Measurements from ENCODE around the gene TPM4. TPM values are rescaled to one million over a fixed set of nuclear protein-coding genes. Genes with fewer than 3 reads are reported as not detected.

Gene TPM4
- total and polyA plus RNA-seq, 2 of the 13 experiments (the other 11 are each of a cell fraction or from before 2014, with no cell fraction given), result 180 to 188 TPM

DNA sequence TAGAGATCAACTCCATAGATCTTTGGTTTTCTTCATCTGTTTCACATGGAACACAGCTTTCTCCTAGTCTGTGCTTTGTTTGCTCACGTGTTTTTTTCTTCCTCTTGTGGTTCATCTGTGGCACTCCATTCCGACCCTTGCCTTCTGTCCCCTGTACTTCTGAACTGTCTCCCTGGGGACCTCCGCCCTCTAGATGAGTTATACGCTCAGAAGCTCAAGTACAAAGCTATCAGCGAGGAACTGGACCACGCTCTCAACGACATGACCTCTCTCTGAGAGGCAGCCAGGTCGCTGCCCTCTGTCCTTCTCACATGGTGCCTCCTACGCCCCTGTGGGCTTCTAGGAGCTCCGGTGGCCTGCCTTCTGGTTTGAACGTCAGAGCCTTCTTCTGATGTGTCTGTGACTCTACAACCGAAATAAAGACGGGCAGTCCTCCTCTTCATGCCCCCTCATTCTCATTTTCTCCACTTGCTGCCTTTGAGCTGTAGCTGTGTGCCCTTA is 18.8 kb downstream of the TPM4 start (continued):
- no peak for TF ChIP-seq EED (CRISPR knock-in tag; IDR thresholded peaks at IDR 0.05)
- TF ChIP-seq RARA (CRISPR knock-in tag; IDR thresholded peaks at IDR 0.05), result peak; percentile 41
- no peak for TF ChIP-seq SIX1 (CRISPR knock-in tag; IDR thresholded peaks at IDR 0.05; ENCODE audit: borderline replicate concordance)
- TF ChIP-seq SOX6 (IDR thresholded peaks at IDR 0.05), result no peak
- TF ChIP-seq SOX6 (CRISPR knock-in tag; IDR thresholded peaks at IDR 0.05), result 0 out of 2 replicates have a peak, but pooled peaks have one; percentile 15
- 0 out of 2 replicates have a peak, but pooled peaks have one; percentile 58 for TF ChIP-seq NCOR1 (IDR thresholded peaks at IDR 0.05; ENCODE audit: borderline replicate concordance, low read length)
- no peak for TF ChIP-seq BHLHE40 (IDR thresholded peaks at IDR 0.05; ENCODE audit: low read length)
- no peak for TF ChIP-seq TEAD3 (CRISPR knock-in tag; optimal IDR thresholded peaks at IDR 0.05; ENCODE audit: borderline replicate concordance)
- TF ChIP-seq, protein P1, sequence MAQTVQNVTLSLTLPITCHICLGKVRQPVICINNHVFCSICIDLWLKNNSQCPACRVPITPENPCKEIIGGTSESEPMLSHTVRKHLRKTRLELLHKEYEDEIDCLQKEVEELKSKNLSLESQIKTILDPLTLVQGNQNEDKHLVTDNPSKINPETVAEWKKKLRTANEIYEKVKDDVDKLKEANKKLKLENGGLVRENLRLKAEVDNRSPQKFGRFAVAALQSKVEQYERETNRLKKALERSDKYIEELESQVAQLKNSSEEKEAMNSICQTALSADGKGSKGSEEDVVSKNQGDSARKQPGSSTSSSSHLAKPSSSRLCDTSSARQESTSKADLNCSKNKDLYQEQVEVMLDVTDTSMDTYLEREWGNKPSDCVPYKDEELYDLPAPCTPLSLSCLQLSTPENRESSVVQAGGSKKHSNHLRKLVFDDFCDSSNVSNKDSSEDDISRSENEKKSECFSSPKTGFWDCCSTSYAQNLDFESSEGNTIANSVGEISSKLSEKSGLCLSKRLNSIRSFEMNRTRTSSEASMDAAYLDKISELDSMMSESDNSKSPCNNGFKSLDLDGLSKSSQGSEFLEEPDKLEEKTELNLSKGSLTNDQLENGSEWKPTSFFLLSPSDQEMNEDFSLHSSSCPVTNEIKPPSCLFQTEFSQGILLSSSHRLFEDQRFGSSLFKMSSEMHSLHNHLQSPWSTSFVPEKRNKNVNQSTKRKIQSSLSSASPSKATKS (CRISPR knock-in tag; IDR thresholded peaks at IDR 0.05), result no peak
- TF ChIP-seq, protein P2, sequence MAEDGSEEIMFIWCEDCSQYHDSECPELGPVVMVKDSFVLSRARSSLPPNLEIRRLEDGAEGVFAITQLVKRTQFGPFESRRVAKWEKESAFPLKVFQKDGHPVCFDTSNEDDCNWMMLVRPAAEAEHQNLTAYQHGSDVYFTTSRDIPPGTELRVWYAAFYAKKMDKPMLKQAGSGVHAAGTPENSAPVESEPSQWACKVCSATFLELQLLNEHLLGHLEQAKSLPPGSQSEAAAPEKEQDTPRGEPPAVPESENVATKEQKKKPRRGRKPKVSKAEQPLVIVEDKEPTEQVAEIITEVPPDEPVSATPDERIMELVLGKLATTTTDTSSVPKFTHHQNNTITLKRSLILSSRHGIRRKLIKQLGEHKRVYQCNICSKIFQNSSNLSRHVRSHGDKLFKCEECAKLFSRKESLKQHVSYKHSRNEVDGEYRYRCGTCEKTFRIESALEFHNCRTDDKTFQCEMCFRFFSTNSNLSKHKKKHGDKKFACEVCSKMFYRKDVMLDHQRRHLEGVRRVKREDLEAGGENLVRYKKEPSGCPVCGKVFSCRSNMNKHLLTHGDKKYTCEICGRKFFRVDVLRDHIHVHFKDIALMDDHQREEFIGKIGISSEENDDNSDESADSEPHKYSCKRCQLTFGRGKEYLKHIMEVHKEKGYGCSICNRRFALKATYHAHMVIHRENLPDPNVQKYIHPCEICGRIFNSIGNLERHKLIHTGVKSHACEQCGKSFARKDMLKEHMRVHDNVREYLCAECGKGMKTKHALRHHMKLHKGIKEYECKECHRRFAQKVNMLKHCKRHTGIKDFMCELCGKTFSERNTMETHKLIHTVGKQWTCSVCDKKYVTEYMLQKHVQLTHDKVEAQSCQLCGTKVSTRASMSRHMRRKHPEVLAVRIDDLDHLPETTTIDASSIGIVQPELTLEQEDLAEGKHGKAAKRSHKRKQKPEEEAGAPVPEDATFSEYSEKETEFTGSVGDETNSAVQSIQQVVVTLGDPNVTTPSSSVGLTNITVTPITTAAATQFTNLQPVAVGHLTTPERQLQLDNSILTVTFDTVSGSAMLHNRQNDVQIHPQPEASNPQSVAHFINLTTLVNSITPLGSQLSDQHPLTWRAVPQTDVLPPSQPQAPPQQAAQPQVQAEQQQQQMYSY (CRISPR knock-in tag; IDR thresholded peaks at IDR 0.05), result no peak
- TF ChIP-seq ZNF317 (CRISPR knock-in tag; IDR thresholded peaks at IDR 0.05), result no peak
- TF ChIP-seq ZBTB20 (CRISPR knock-in tag; IDR thresholded peaks at IDR 0.05; ENCODE audit: borderline replicate concordance, low read depth), result no peak
- TF ChIP-seq, protein P3, sequence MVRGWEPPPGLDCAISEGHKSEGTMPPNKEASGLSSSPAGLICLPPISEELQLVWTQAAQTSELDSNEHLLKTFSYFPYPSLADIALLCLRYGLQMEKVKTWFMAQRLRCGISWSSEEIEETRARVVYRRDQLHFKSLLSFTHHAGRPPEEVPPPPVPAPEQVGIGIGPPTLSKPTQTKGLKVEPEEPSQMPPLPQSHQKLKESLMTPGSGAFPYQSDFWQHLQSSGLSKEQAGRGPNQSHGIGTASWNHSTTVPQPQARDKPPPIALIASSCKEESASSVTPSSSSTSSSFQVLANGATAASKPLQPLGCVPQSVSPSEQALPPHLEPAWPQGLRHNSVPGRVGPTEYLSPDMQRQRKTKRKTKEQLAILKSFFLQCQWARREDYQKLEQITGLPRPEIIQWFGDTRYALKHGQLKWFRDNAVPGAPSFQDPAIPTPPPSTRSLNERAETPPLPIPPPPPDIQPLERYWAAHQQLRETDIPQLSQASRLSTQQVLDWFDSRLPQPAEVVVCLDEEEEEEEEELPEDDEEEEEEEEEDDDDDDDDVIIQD (CRISPR knock-in tag; IDR thresholded peaks at IDR 0.05; ENCODE audit: low read depth), result no peak
- TF ChIP-seq, protein P4, sequence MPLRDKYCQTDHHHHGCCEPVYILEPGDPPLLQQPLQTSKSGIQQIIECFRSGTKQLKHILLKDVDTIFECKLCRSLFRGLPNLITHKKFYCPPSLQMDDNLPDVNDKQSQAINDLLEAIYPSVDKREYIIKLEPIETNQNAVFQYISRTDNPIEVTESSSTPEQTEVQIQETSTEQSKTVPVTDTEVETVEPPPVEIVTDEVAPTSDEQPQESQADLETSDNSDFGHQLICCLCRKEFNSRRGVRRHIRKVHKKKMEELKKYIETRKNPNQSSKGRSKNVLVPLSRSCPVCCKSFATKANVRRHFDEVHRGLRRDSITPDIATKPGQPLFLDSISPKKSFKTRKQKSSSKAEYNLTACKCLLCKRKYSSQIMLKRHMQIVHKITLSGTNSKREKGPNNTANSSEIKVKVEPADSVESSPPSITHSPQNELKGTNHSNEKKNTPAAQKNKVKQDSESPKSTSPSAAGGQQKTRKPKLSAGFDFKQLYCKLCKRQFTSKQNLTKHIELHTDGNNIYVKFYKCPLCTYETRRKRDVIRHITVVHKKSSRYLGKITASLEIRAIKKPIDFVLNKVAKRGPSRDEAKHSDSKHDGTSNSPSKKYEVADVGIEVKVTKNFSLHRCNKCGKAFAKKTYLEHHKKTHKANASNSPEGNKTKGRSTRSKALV (CRISPR knock-in tag; IDR thresholded peaks at IDR 0.05), result no peak
- TF ChIP-seq, protein P5, sequence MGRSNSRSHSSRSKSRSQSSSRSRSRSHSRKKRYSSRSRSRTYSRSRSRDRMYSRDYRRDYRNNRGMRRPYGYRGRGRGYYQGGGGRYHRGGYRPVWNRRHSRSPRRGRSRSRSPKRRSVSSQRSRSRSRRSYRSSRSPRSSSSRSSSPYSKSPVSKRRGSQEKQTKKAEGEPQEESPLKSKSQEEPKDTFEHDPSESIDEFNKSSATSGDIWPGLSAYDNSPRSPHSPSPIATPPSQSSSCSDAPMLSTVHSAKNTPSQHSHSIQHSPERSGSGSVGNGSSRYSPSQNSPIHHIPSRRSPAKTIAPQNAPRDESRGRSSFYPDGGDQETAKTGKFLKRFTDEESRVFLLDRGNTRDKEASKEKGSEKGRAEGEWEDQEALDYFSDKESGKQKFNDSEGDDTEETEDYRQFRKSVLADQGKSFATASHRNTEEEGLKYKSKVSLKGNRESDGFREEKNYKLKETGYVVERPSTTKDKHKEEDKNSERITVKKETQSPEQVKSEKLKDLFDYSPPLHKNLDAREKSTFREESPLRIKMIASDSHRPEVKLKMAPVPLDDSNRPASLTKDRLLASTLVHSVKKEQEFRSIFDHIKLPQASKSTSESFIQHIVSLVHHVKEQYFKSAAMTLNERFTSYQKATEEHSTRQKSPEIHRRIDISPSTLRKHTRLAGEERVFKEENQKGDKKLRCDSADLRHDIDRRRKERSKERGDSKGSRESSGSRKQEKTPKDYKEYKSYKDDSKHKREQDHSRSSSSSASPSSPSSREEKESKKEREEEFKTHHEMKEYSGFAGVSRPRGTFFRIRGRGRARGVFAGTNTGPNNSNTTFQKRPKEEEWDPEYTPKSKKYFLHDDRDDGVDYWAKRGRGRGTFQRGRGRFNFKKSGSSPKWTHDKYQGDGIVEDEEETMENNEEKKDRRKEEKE (IDR thresholded peaks at IDR 0.05), result no peak
- TF ChIP-seq HMG20A (CRISPR knock-in tag; IDR thresholded peaks at IDR 0.05; ENCODE audit: borderline replicate concordance), result no peak
- TF ChIP-seq ZEB1 (IDR thresholded peaks at IDR 0.05; ENCODE audit: insufficient replicate concordance, low read depth), result no peak
- TF ChIP-seq ZSCAN12 (CRISPR knock-in tag; IDR thresholded peaks at IDR 0.05), result no peak

Measured in HepG2 (cell line).